GM19467 (cell line): ENCODE measurements around the gene CLIC3.

Experiments used
- ATAC-seq: cut with Tn5 transposase; IDR thresholded peaks from one replicate; pipeline ENCODE4 v1.9.1; 2021; ENCODE audit warnings: mild to moderate bottlenecking, moderate library complexity; ENCODE audit not compliant: unreplicated experiment

The CLIC3 gene

GRCh38 chr9:136955202-136955942 is 41.0 kb downstream of the CLIC3 start:
- ATAC-seq: no peak

- ATAC-seq: no peak
Observed at GRCh38 chr9:136954270-136955083, 41.9 kb downstream of the CLIC3 start.

- no peak for ATAC-seq
Observed at GRCh38 chr9:136953771-136954269, 42.5 kb downstream of the CLIC3 start.

GRCh38 chr9:136952876-136953770 is 43.2 kb downstream of the CLIC3 start:
- no peak for ATAC-seq

GRCh38 chr9:136952321-136952850 is 44.0 kb downstream of the CLIC3 start:
- ATAC-seq: no peak

- no peak for ATAC-seq
Observed at GRCh38 chr9:136951541-136952320, 44.6 kb downstream of the CLIC3 start, which contains the start of gene LCN12. Gene LCN12 (plus strand): TSS chr9:136952273. CDS start chr9:136952328, 55 bp downstream.

- ATAC-seq: no peak
Observed at GRCh38 chr9:136950656-136951276, 45.6 kb downstream of the CLIC3 start.

- ATAC-seq: peak; percentile 70
Observed at GRCh38 chr9:136949817-136950655, 46.3 kb downstream of the CLIC3 start.

- ATAC-seq: no peak
Observed at GRCh38 chr9:136949239-136949816, 47.0 kb downstream of the CLIC3 start.

- no peak for ATAC-seq
Observed at GRCh38 chr9:136947955-136948510, 48.3 kb downstream of the CLIC3 start.

GRCh38 chr9:136947028-136947891 is 49.1 kb downstream of the CLIC3 start:
- ATAC-seq: no peak

GRCh38 chr9:136946228-136947027 is 49.9 kb downstream of the CLIC3 start:
- no peak for ATAC-seq

- no peak for ATAC-seq
Observed at GRCh38 chr9:136945333-136946227, 50.8 kb downstream of the CLIC3 start.
